ENCODE measurements around the gene ACOT2.

The ACOT2 gene

GRCh38 chr14:73613046-73613383 is 44.0 kb downstream of the ACOT2 start:
- Histone ChIP-seq H2BK120ac (ENCODE audit: low read depth, low read length) (no peak overlapping the region), H3K36me3 (ENCODE audit: control insufficient read depth in 1 of 2, insufficient read depth in 2 of 2, low read depth in 1 of 2, low read length in 2 of 2) (no peaks in the 10 kb centered on the region), H3K4me3 (ENCODE audit: insufficient read depth in 1 of 2, low read depth in 1 of 2, low read length in 2 of 2) (peak overlapping the region; percentile 76 to 81), H2BK12ac (ENCODE audit: low read length in 2 of 2) (no peak overlapping the region), H3K4ac (ENCODE audit: low read depth in 1 of 2, low read length in 2 of 2) (no peak overlapping the region), H3K79me1 (replicated peaks; ENCODE audit: low read length, poor library complexity, severe bottlenecking) (no peaks in the 10 kb centered on the region), H4K91ac (ENCODE audit: low read length) (peak overlapping the region; percentile 45), H2AFZ (ENCODE audit: low read depth, low read length) (peak overlapping the region; percentile 88), H3K14ac (ENCODE audit: low read length in 2 of 2) (no peak overlapping the region), H3K23ac (ENCODE audit: low read length in 2 of 2) (no peak overlapping the region), H3K9ac (ENCODE audit: low read length) (peak overlapping the region; percentile 77), H2BK15ac (ENCODE audit: low read depth, poor library complexity, severe bottlenecking) (peak overlapping the region; percentile 46), H4K8ac (ENCODE audit: low read length) (peak overlapping the region; percentile 72), H3K27ac (ENCODE audit: low read length, poor library complexity, severe bottlenecking) (no peak overlapping the region), H2BK5ac (ENCODE audit: low read depth, low read length, poor library complexity, severe bottlenecking) (no peak overlapping the region), H3K27me3 (ENCODE audit: control insufficient read depth in 1 of 2, insufficient read depth in 1 of 2, low read length in 2 of 2) (no peaks in the 10 kb centered on the region), H2AK5ac (ENCODE audit: low read length, severe bottlenecking) (no peak overlapping the region), H3K18ac (ENCODE audit: low read depth in 1 of 2, low read length in 2 of 2) (peak overlapping the region in 1 of 2 experiments; percentile 66), H3K4me2 (ENCODE audit: low read length, poor library complexity, severe bottlenecking) (peak overlapping the region; percentile 85), H3K4me1 (ENCODE audit: control insufficient read depth, insufficient read depth, low read depth, low read length) (peaks cover 3% of the 10 kb centered on the region), H3K9me3 (ENCODE audit: control insufficient read depth, low read length) (no peaks in the 10 kb centered on the region)
- 15% methylated on average over 12 of the region's 13 CpGs for WGBS
- DNase-seq: no peak

- no peak overlapping the region for H4K8ac ChIP-seq (ENCODE audit: low read length)
- H3K36me3 ChIP-seq (ENCODE audit: control insufficient read depth in 1 of 2, insufficient read depth in 2 of 2, low read depth in 1 of 2, low read length in 2 of 2): no peaks in the 10 kb centered on the region
- peaks cover 3% of the 10 kb centered on the region for H3K4me1 ChIP-seq (ENCODE audit: control insufficient read depth, insufficient read depth, low read depth, low read length)
- H3K23ac ChIP-seq (ENCODE audit: low read length in 2 of 2): no peak overlapping the region
- no peak overlapping the region for H3K27ac ChIP-seq (ENCODE audit: low read length, poor library complexity, severe bottlenecking)
- H3K27me3 ChIP-seq (ENCODE audit: control insufficient read depth in 1 of 2, insufficient read depth in 1 of 2, low read length in 2 of 2): no peaks in the 10 kb centered on the region
- H3K18ac ChIP-seq (ENCODE audit: low read depth in 1 of 2, low read length in 2 of 2): no peak overlapping the region
- no peak overlapping the region for H3K4me3 ChIP-seq (ENCODE audit: insufficient read depth in 1 of 2, low read depth in 1 of 2, low read length in 2 of 2)
- WGBS: 100% methylated on average over 1 of the region's 3 CpGs
- no peak overlapping the region for H2AK5ac ChIP-seq (ENCODE audit: low read length, severe bottlenecking)
- H3K9me3 ChIP-seq (ENCODE audit: control insufficient read depth, low read length): no peaks in the 10 kb centered on the region
- H2AFZ ChIP-seq (ENCODE audit: low read depth, low read length): no peak overlapping the region
- H3K14ac ChIP-seq (ENCODE audit: low read length in 2 of 2): no peak overlapping the region
- H2BK5ac ChIP-seq (ENCODE audit: low read depth, low read length, poor library complexity, severe bottlenecking): no peak overlapping the region
- H2BK15ac ChIP-seq (ENCODE audit: low read depth, poor library complexity, severe bottlenecking): no peak overlapping the region
- no peak overlapping the region for H2BK120ac ChIP-seq (ENCODE audit: low read depth, low read length)
- peak overlapping the region; percentile 77 for H3K9ac ChIP-seq (ENCODE audit: low read length)
- no peak overlapping the region for H2BK12ac ChIP-seq (ENCODE audit: low read length in 2 of 2)
- DNase-seq: no peak
- H3K4me2 ChIP-seq (ENCODE audit: low read length, poor library complexity, severe bottlenecking): no peak overlapping the region
- no peaks in the 10 kb centered on the region for H3K79me1 ChIP-seq (replicated peaks; ENCODE audit: low read length, poor library complexity, severe bottlenecking)
- no peak overlapping the region for H4K91ac ChIP-seq (ENCODE audit: low read length)
- H3K4ac ChIP-seq (ENCODE audit: low read depth in 1 of 2, low read length in 2 of 2): no peak overlapping the region
Measured at GRCh38 chr14:73613419-73613963, 44.5 kb downstream of the ACOT2 start.

- no peaks in the 10 kb centered on the region for H3K36me3 ChIP-seq (ENCODE audit: control insufficient read depth in 1 of 2, insufficient read depth in 2 of 2, low read depth in 1 of 2, low read length in 2 of 2)
- H3K27me3 ChIP-seq (ENCODE audit: control insufficient read depth in 1 of 2, insufficient read depth in 1 of 2, low read length in 2 of 2): peaks cover 0 to 4% of the 10 kb centered on the region in 2 experiments
- no peak overlapping the region for H3K18ac ChIP-seq (ENCODE audit: low read depth in 1 of 2, low read length in 2 of 2)
- no peak overlapping the region for H3K14ac ChIP-seq (ENCODE audit: low read length in 2 of 2)
- H2BK12ac ChIP-seq (ENCODE audit: low read length in 2 of 2): no peak overlapping the region
- H3K4ac ChIP-seq (ENCODE audit: low read depth in 1 of 2, low read length in 2 of 2): no peak overlapping the region
- no peak overlapping the region for H2BK5ac ChIP-seq (ENCODE audit: low read depth, low read length, poor library complexity, severe bottlenecking)
- H3K4me2 ChIP-seq (ENCODE audit: low read length, poor library complexity, severe bottlenecking): no peak overlapping the region
- H3K23ac ChIP-seq (ENCODE audit: low read length in 2 of 2): no peak overlapping the region
- H3K4me1 ChIP-seq (ENCODE audit: control insufficient read depth, insufficient read depth, low read depth, low read length): peaks cover 4% of the 10 kb centered on the region
- H2BK120ac ChIP-seq (ENCODE audit: low read depth, low read length): no peak overlapping the region
- H2BK15ac ChIP-seq (ENCODE audit: low read depth, poor library complexity, severe bottlenecking): no peak overlapping the region
- H3K9ac ChIP-seq (ENCODE audit: low read length): no peak overlapping the region
- no peak overlapping the region for H3K4me3 ChIP-seq (ENCODE audit: insufficient read depth in 1 of 2, low read depth in 1 of 2, low read length in 2 of 2)
- H3K79me1 ChIP-seq (replicated peaks; ENCODE audit: low read length, poor library complexity, severe bottlenecking): no peaks in the 10 kb centered on the region
- no peak overlapping the region for H4K8ac ChIP-seq (ENCODE audit: low read length)
- H4K91ac ChIP-seq (ENCODE audit: low read length): no peak overlapping the region
- WGBS: 66% methylated on average over 4 of the region's 4 CpGs
- no peak for DNase-seq
- no peak overlapping the region for H2AK5ac ChIP-seq (ENCODE audit: low read length, severe bottlenecking)
- no peak overlapping the region for H3K27ac ChIP-seq (ENCODE audit: low read length, poor library complexity, severe bottlenecking)
- H2AFZ ChIP-seq (ENCODE audit: low read depth, low read length): no peak overlapping the region
- no peaks in the 10 kb centered on the region for H3K9me3 ChIP-seq (ENCODE audit: control insufficient read depth, low read length)
Measured at GRCh38 chr14:73616831-73617230, 47.8 kb downstream of the ACOT2 start.

GRCh38 chr14:73619524-73619923 is 50.5 kb downstream of the ACOT2 start:
- H2BK120ac ChIP-seq (ENCODE audit: low read depth, low read length): no peak overlapping the region
- H3K4ac ChIP-seq (ENCODE audit: low read depth in 1 of 2, low read length in 2 of 2): no peak overlapping the region
- 79% methylated on average over 1 of the region's 1 CpG for WGBS
- H3K23ac ChIP-seq (ENCODE audit: low read length in 2 of 2): no peak overlapping the region
- H3K4me1 ChIP-seq (ENCODE audit: control insufficient read depth, insufficient read depth, low read depth, low read length): peaks cover 2% of the 10 kb centered on the region
- H3K4me3 ChIP-seq (ENCODE audit: insufficient read depth in 1 of 2, low read depth in 1 of 2, low read length in 2 of 2): no peak overlapping the region
- no peaks in the 10 kb centered on the region for H3K79me1 ChIP-seq (replicated peaks; ENCODE audit: low read length, poor library complexity, severe bottlenecking)
- H3K14ac ChIP-seq (ENCODE audit: low read length in 2 of 2): no peak overlapping the region
- H3K27me3 ChIP-seq (ENCODE audit: control insufficient read depth in 1 of 2, insufficient read depth in 1 of 2, low read length in 2 of 2): peaks cover 0 to 4% of the 10 kb centered on the region in 2 experiments
- no peak overlapping the region for H3K18ac ChIP-seq (ENCODE audit: low read depth in 1 of 2, low read length in 2 of 2)
- H3K9me3 ChIP-seq (ENCODE audit: control insufficient read depth, low read length): no peaks in the 10 kb centered on the region
- no peak overlapping the region for H2AFZ ChIP-seq (ENCODE audit: low read depth, low read length)
- no peak overlapping the region for H2BK12ac ChIP-seq (ENCODE audit: low read length in 2 of 2)
- no peaks in the 10 kb centered on the region for H3K36me3 ChIP-seq (ENCODE audit: control insufficient read depth in 1 of 2, insufficient read depth in 2 of 2, low read depth in 1 of 2, low read length in 2 of 2)
- no peak overlapping the region for H4K91ac ChIP-seq (ENCODE audit: low read length)
- H3K9ac ChIP-seq (ENCODE audit: low read length): no peak overlapping the region
- H3K27ac ChIP-seq (ENCODE audit: low read length, poor library complexity, severe bottlenecking): no peak overlapping the region
- H4K8ac ChIP-seq (ENCODE audit: low read length): no peak overlapping the region
- no peak overlapping the region for H2BK5ac ChIP-seq (ENCODE audit: low read depth, low read length, poor library complexity, severe bottlenecking)
- no peak overlapping the region for H2AK5ac ChIP-seq (ENCODE audit: low read length, severe bottlenecking)
- no peak for DNase-seq
- no peak overlapping the region for H3K4me2 ChIP-seq (ENCODE audit: low read length, poor library complexity, severe bottlenecking)
- H2BK15ac ChIP-seq (ENCODE audit: low read depth, poor library complexity, severe bottlenecking): no peak overlapping the region
